Measurements from ENCODE around the gene TMEM202. TPM values are rescaled to one million over a fixed set of nuclear protein-coding genes. Genes with fewer than 3 reads are reported as not detected.

Gene TMEM202
- total RNA-seq, 1 donor from 2014 or later = not detected

DNA sequence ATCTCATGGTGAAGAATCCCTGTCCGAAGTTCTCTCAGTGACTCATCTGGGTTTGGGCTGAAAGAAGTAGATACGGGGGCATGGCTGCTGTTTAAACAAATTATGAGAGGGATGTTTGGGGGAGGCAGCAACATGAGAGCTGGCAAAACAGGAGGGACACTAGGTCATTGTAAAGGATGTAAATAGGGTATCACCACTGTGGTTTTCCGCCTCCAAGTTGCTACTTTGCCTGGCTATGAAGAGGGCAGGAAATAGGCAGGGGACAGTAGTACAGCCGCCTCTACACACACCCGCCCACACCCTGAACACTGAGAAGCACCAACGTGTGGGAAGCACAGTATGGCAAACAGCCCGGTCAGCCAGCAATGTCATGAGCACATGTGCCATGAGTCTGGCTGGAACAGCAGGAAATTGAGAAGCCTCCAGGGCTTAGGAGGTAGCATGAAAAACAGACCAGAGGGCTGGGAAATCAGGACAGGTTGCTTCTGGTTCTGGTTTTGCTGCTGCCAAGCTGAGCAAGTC lies 39.4 kb upstream of the TMEM202 start:
- no peak for DNase-seq (ENCODE audit: extremely low spot score in 2 of 2)
- H3K4me1 ChIP-seq = peaks cover 40% of the 10 kb centered on the region
- no peaks in the 10 kb centered on the region for H3K27me3 ChIP-seq
- TF ChIP-seq, protein P1, sequence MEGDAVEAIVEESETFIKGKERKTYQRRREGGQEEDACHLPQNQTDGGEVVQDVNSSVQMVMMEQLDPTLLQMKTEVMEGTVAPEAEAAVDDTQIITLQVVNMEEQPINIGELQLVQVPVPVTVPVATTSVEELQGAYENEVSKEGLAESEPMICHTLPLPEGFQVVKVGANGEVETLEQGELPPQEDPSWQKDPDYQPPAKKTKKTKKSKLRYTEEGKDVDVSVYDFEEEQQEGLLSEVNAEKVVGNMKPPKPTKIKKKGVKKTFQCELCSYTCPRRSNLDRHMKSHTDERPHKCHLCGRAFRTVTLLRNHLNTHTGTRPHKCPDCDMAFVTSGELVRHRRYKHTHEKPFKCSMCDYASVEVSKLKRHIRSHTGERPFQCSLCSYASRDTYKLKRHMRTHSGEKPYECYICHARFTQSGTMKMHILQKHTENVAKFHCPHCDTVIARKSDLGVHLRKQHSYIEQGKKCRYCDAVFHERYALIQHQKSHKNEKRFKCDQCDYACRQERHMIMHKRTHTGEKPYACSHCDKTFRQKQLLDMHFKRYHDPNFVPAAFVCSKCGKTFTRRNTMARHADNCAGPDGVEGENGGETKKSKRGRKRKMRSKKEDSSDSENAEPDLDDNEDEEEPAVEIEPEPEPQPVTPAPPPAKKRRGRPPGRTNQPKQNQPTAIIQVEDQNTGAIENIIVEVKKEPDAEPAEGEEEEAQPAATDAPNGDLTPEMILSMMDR (IDR thresholded peaks at IDR 0.05) = no peak
- TF ChIP-seq POLR2A (IDR thresholded peaks at IDR 0.05) = no peak
- peak in 1 of 2 donors; percentile 82 for TF ChIP-seq POLR2AphosphoS5 (IDR thresholded peaks at IDR 0.05; ENCODE audit: insufficient read depth in 1 of 2, low read depth in 1 of 2)
- H3K27ac ChIP-seq = peak overlapping the region; percentile 5
- intact Hi-C loops (cut with DNase I) = no loop called here
- no peak overlapping the region for H3K4me3 ChIP-seq
- H3K36me3 ChIP-seq = peaks cover 0 to 30% of the 10 kb centered on the region in 2 donors
- no peaks in the 10 kb centered on the region for H3K9me3 ChIP-seq

DNA sequence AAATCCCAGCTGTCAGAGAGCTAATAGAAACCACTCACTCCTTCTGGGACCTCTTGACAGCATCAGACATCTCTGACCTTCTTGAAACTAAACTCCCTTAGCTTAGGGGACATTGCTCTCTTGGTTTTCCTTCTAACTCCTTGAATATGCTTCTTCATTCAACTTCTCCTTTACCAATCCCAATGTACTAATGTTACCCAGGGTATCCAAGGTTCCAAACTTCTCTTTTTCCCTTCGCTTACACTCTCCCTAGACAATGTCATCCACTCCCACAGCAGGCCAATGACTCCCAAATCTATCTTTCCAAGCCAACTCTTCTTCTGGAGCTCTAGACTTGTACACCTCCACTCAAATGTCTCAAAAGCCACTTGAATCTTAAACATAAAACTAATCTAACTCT lies 36.9 kb upstream of the TMEM202 start:
- DNase-seq (ENCODE audit: extremely low spot score in 2 of 2) = no peak
- Histone ChIP-seq H3K36me3 (peaks cover 0 to 5% of the 10 kb centered on the region in 2 donors), H3K9me3 (no peaks in the 10 kb centered on the region), H3K27ac (no peak overlapping the region), H3K27me3 (no peaks in the 10 kb centered on the region), H3K4me1 (peaks cover 40% of the 10 kb centered on the region), H3K4me3 (no peak overlapping the region)
- intact Hi-C loops (cut with DNase I) = no loop called here
- TF ChIP-seq POLR2AphosphoS5 (IDR thresholded peaks at IDR 0.05; ENCODE audit: insufficient read depth in 1 of 2, low read depth in 1 of 2) = no peak
- TF ChIP-seq, protein P1 (IDR thresholded peaks at IDR 0.05) = no peak
- no peak for TF ChIP-seq POLR2A (IDR thresholded peaks at IDR 0.05)

DNA sequence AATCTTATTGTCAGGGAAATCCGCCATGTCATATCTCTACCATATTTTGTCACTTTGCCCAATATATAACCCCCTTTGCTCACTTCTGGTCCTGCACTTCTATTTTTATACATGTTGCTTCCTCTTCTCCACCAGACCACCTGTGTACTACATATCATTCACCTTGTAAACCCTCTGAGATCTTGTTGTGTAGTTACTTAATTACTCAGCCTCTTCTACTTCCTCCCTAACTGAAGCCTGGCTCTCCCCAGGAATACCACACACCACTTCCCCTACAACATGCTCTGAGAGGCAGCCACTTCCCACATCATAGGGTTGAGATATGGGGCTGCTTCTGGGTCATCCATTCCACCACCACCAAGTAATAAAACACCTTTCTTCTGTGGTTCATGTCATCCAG lies 32.3 kb upstream of the TMEM202 start:
- intact Hi-C loops (cut with DNase I) = no loop called here

DNA sequence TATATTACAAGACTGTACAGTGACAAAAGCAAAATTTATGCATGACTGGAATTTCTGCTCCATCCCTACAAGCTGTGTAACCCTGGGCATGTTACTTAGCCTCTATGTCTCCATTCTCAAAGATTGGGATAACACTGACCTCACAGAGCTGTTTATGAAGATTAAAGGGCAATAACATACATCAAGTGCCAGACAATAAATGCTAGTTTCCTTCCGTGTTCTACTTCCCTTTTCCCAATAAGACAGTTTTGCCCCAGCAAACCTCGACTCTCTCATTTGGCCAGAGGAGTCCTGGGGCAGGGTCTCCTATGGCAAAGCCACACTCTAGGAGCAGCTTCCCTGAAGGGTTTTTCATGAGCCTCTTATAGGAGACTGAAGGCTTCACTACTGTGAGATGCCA lies 29.8 kb upstream of the TMEM202 start:
- intact Hi-C loops (cut with DNase I) = no loop called here
- DNase-seq (ENCODE audit: extremely low spot score in 2 of 2) = no peak
- Histone ChIP-seq H3K9me3 (no peaks in the 10 kb centered on the region), H3K4me1 (peaks cover 14% of the 10 kb centered on the region), H3K27me3 (no peaks in the 10 kb centered on the region), H3K4me3 (no peak overlapping the region), H3K27ac (no peak overlapping the region), H3K36me3 (no peaks in the 10 kb centered on the region)
- TF ChIP-seq POLR2AphosphoS5 (IDR thresholded peaks at IDR 0.05; ENCODE audit: insufficient read depth in 1 of 2, low read depth in 1 of 2) (no peak), POLR2A (IDR thresholded peaks at IDR 0.05) (no peak)
- TF ChIP-seq, protein P1 (IDR thresholded peaks at IDR 0.05) = no peak

More for the DNA sequence above, 32.3 kb upstream of the TMEM202 start:
- no peak for DNase-seq (ENCODE audit: extremely low spot score in 2 of 2)
- Histone ChIP-seq H3K27me3 (no peaks in the 10 kb centered on the region), H3K9me3 (no peaks in the 10 kb centered on the region), H3K36me3 (no peaks in the 10 kb centered on the region), H3K27ac (no peak overlapping the region), H3K4me1 (peaks cover 3% of the 10 kb centered on the region), H3K4me3 (no peak overlapping the region)
- TF ChIP-seq POLR2AphosphoS5 (IDR thresholded peaks at IDR 0.05; ENCODE audit: insufficient read depth in 1 of 2, low read depth in 1 of 2) (no peak), POLR2A (IDR thresholded peaks at IDR 0.05) (no peak)
- TF ChIP-seq, protein P1 (IDR thresholded peaks at IDR 0.05) = no peak

DNA sequence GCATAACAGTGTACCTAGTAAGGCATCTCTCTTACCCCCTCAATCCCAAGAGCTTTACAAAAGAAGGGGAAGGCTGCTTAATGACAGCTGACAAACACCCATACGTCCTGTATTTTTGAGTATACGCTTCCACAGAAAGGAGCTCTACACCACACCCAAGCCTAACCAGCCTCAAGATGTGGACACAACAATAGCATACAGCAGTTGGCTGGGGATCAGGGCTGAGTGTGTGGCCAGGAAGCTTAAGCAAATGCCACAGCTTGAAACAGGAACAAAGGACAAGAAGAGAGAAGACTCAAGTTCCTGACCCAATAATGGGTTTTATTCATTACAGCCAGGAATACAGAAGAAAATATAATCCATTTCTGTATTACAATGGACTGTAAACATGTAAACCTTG lies 29.2 kb upstream of the TMEM202 start:
- Histone ChIP-seq H3K9me3 (no peaks in the 10 kb centered on the region), H3K27me3 (no peaks in the 10 kb centered on the region), H3K27ac (no peak overlapping the region), H3K4me1 (peaks cover 18% of the 10 kb centered on the region), H3K4me3 (no peak overlapping the region), H3K36me3 (no peaks in the 10 kb centered on the region)
- no peak for DNase-seq (ENCODE audit: extremely low spot score in 2 of 2)
- intact Hi-C loops (cut with DNase I) = no loop called here
- TF ChIP-seq POLR2A (IDR thresholded peaks at IDR 0.05) (no peak), POLR2AphosphoS5 (IDR thresholded peaks at IDR 0.05; ENCODE audit: insufficient read depth in 1 of 2, low read depth in 1 of 2) (no peak)
- TF ChIP-seq, protein P1 (IDR thresholded peaks at IDR 0.05) = no peak
